HFFc6 (cell line): Measurements from ENCODE around the gene FBXL14. TPM values are rescaled to one million over a fixed set of nuclear protein-coding genes. Genes with fewer than 3 reads are reported as not detected.

Experiments
- DNase-seq: peaks from one replicate; pipeline ENCODE4 v3.0.0-alpha.2; 2018
- H3K27ac Mint-ChIP-seq: 2 replicates; pipeline ENCODE4 v1.8.0; 2020; ENCODE audit warnings: mild to moderate bottlenecking, mixed read lengths
- H3K27me3 Mint-ChIP-seq: 2 replicates; pipeline ENCODE4 v1.8.0; 2021; ENCODE audit warnings: mild to moderate bottlenecking, moderate library complexity, mixed read lengths; ENCODE audit not compliant: insufficient read depth
- H3K36me3 Mint-ChIP-seq: 2 replicates; pipeline ENCODE4 v1.8.0; 2021; ENCODE audit warnings: low read depth, mixed read lengths
- H3K4me1 Mint-ChIP-seq: 2 replicates; pipeline ENCODE4 v1.8.0; 2020; ENCODE audit warnings: low read depth, mixed read lengths
- H3K4me3 Mint-ChIP-seq: 2 replicates; pipeline ENCODE4 v1.8.0; 2020; ENCODE audit warnings: mild to moderate bottlenecking, moderate library complexity, mixed read lengths
- H3K9me3 Mint-ChIP-seq: 2 replicates; pipeline ENCODE4 v1.8.0; 2020; ENCODE audit warnings: mild to moderate bottlenecking, mixed read lengths
- total RNA-seq, 6 experiments: library from RNA; stranded (reverse); fragmentation: NEBNext Ultra II Directional; extraction: Animal tissue kit (Norgen Biotek cat#: 25700); gene quantifications; 2 replicates in 1 of 6; 3 replicates in 5 of 6; pipeline ENCODE4 v1.2.3, GENCODE V29; 2021
- TF ChIP-seq, protein P1 (sequence below): fragments of 200-600 bp; sonication (generic); IDR thresholded peaks from 2 replicates; pipeline ENCODE4 v1.5.0; 2021; ENCODE audit warnings: antibody characterized with exemption, mild to moderate bottlenecking

Gene FBXL14
- total RNA-seq, 6 experiments from 2014 or later: 5.2 to 6.5 (median 5.4) TPM

DNA sequence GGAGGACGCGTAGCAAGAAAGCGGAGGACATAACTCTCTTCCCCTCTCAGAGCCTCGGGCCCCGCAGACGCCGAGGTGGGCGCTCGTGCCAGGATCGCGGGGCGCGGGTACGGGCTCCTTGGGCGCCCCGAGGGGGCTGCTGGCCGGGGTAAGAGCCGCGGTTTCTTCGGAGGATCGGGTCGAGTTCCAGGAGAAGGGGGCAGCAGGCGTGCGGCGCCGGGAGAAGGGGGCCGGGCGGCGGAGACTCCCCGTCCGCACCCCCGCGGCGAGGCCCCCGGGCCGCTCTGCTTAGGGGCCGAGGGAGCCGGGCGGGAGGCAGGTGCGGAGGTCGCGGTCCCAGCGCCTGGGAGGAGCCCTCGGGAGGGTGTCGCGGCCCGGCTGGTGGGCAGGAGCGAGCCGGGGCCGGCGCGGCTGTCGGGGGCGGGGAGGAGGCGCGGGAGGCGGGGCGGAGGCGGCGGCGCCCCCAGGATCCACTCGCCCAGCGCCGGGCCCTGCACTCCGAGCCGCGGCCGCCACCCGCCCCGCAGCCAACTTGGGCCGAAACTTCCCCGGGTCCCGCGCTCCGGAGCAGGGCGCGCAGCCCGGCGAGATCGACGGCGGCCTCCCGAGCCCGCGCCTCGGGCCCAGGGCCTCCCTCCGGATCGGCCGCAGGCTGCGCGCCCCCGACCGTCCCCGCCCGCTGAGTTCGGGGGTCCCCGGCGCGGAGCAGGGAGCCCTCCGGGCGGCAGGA lies 64.4 kb downstream of the FBXL14 start:
- peak overlapping the region; percentile 97 for H3K27ac Mint-ChIP-seq
- peak overlapping the region; percentile 92 for H3K4me3 Mint-ChIP-seq
- no peaks in the 10 kb centered on the region for H3K9me3 Mint-ChIP-seq
- peaks cover 77% of the 10 kb centered on the region for H3K4me1 Mint-ChIP-seq
- TF ChIP-seq, protein P1, sequence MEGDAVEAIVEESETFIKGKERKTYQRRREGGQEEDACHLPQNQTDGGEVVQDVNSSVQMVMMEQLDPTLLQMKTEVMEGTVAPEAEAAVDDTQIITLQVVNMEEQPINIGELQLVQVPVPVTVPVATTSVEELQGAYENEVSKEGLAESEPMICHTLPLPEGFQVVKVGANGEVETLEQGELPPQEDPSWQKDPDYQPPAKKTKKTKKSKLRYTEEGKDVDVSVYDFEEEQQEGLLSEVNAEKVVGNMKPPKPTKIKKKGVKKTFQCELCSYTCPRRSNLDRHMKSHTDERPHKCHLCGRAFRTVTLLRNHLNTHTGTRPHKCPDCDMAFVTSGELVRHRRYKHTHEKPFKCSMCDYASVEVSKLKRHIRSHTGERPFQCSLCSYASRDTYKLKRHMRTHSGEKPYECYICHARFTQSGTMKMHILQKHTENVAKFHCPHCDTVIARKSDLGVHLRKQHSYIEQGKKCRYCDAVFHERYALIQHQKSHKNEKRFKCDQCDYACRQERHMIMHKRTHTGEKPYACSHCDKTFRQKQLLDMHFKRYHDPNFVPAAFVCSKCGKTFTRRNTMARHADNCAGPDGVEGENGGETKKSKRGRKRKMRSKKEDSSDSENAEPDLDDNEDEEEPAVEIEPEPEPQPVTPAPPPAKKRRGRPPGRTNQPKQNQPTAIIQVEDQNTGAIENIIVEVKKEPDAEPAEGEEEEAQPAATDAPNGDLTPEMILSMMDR: no peak
- peaks cover 2% of the 10 kb centered on the region; the same call in 1 of the 2 replicates for H3K27me3 Mint-ChIP-seq
- DNase-seq: no peak
- peaks cover 34% of the 10 kb centered on the region for H3K36me3 Mint-ChIP-seq

DNA sequence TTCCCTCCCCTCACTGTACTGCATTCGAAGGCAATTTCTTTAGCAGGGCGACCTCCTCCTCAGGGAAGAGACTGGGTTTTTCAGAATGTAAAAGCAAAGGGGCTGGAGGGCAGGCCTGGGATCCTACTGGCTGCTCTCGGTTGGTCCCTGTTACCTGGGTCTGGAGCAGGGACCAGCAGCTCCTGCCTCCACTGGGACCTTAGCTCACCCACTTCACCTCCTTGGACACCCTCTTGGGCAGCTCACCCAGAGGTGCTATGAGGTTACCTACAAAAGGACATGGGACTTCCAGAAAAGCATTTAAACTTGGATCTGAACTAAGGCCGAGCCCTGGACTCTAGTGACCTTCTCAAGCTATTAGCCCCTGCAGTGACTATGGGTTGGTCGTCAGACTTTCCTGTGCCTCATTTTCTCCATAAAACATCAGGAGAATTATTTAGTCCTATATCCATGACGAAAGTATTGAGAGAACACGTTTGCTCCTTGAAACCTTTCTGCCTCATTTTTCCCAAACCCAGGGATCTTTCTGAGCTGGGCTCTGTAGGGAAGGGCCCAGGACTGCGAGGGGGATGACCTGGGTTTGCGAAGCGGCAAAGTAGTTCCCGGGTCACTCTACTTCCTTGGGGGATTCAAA lies 65.0 kb downstream of the FBXL14 start:
- TF ChIP-seq, protein P1: no peak
- DNase-seq: no peak
- peaks cover 70% of the 10 kb centered on the region for H3K4me1 Mint-ChIP-seq
- peak overlapping the region; percentile 97 for H3K27ac Mint-ChIP-seq
- peaks cover 2% of the 10 kb centered on the region; the same call in 1 of the 2 replicates for H3K27me3 Mint-ChIP-seq
- H3K36me3 Mint-ChIP-seq: peaks cover 34% of the 10 kb centered on the region
- no peaks in the 10 kb centered on the region for H3K9me3 Mint-ChIP-seq
- peak overlapping the region; percentile 92 for H3K4me3 Mint-ChIP-seq

DNA sequence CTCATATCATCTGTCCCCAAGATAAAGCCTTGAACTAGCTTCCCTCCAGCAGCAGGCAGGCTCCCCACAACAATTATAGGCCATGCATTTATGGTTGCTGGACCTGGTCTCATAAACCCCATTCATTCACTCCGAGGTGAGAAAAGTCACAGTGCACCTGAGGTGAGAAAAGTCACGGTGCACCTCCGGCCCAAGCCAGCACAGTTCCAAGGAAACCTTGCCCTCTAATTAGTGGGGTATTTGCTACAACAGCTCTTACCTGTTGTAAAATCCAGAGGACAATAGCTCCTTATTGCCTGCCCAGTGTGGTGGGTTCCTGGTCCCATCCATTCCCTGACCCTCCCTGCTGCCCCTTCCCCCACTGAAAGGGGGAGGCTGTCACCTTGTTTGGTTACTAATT lies 65.6 kb downstream of the FBXL14 start:
- DNase-seq: no peak
- Mint-ChIP-seq H3K27ac (peak overlapping the region; percentile 97), H3K36me3 (peaks cover 35% of the 10 kb centered on the region), H3K27me3 (peaks cover 2% of the 10 kb centered on the region; the same call in 1 of the 2 replicates), H3K4me1 (peaks cover 68% of the 10 kb centered on the region), H3K9me3 (no peaks in the 10 kb centered on the region), H3K4me3 (peak overlapping the region; percentile 92)
- TF ChIP-seq, protein P1: no peak

DNA sequence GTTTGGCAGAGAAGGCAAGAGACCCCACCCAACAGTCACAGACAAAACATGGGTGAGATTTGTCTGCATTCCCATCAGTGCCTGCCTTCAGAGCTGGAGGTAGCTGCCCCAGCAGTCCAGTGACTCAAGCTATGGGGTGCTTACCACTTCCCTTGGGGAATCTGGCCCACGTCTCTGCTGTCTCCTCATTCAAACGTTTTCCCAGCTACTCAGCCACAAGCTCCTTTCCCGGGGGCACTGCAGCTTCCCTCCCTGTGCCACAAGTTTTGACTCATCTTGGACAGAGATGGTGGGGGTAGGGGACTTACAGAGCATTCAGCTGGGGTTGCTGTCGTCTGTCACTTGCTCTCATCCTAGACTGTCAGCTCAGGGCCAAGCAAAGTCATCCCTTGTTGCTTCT lies 66.6 kb downstream of the FBXL14 start:
- DNase-seq: peak; percentile 93
- Mint-ChIP-seq H3K4me3 (peak overlapping the region; percentile 81), H3K4me1 (peaks cover 60% of the 10 kb centered on the region), H3K9me3 (no peaks in the 10 kb centered on the region), H3K27ac (peak overlapping the region; percentile 97), H3K27me3 (peaks cover 2% of the 10 kb centered on the region; the same call in 1 of the 2 replicates), H3K36me3 (peaks cover 28% of the 10 kb centered on the region)
- TF ChIP-seq, protein P1: no peak

DNA sequence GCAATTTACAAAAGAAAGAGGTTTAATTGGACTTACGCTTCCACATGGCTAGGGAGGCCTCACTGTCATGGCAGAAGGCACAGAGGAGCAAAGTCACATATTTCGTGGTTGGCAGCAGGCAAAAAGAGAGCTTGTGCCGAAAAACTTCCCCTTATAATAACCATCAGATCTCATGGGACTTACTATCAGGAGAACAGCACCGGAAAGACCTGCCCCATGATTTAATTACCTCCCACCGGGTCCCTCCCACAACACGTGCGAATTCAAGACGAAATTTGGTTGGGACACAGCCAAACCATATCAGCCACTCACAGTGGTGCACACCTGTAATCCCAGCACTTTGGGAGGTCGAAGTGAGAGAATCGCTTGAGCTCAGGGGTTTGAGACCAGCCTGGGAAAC lies 68.5 kb downstream of the FBXL14 start:
- Mint-ChIP-seq H3K9me3 (no peaks in the 10 kb centered on the region), H3K27ac (no peak overlapping the region), H3K36me3 (peaks cover 12% of the 10 kb centered on the region), H3K4me1 (peaks cover 50% of the 10 kb centered on the region), H3K4me3 (no peak overlapping the region), H3K27me3 (peaks cover 2% of the 10 kb centered on the region; the same call in 1 of the 2 replicates)
- TF ChIP-seq, protein P1: no peak
- no peak for DNase-seq
